ENCODE measurements around the gene IFNE.

Gene IFNE, protein sequence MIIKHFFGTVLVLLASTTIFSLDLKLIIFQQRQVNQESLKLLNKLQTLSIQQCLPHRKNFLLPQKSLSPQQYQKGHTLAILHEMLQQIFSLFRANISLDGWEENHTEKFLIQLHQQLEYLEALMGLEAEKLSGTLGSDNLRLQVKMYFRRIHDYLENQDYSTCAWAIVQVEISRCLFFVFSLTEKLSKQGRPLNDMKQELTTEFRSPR

GRCh38 chr9:21482213-21482612 is at the start of gene IFNE:
TSS of gene IFNE (minus strand) at chr9:21482313. CDS start at chr9:21481694, 619 bp downstream.
- DNase-seq: no peak

- no peak for DNase-seq
Observed at GRCh38 chr9:21528123-21528808, 46.2 kb upstream of the IFNE start.

- DNase-seq: no peak
Observed at GRCh38 chr9:21527579-21527978, 45.5 kb upstream of the IFNE start.

DNA sequence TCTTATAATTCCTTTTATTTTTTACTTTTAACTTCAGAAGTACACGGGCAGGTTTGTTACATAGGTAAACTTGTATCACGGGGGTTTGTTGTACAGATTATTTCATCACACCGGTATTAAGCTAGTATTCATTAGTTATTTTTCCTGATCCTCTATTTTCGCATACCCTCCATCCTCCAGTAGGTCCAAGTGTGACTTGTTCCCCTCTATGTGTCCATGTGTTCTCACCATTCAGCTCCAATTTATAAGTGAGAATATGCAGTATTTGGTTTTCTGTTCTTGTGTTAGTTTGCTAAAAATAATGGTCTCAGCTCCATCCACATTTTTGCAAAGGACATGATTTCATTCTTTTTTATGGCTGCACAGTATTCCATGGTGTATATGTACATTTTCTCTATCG is 43.1 kb upstream of the IFNE start:
- no peak for DNase-seq

GRCh38 chr9:21524099-21524830 is 42.2 kb upstream of the IFNE start:
- no peak for DNase-seq

- no peak for DNase-seq
Observed at GRCh38 chr9:21523021-21524014, 41.2 kb upstream of the IFNE start.

DNA sequence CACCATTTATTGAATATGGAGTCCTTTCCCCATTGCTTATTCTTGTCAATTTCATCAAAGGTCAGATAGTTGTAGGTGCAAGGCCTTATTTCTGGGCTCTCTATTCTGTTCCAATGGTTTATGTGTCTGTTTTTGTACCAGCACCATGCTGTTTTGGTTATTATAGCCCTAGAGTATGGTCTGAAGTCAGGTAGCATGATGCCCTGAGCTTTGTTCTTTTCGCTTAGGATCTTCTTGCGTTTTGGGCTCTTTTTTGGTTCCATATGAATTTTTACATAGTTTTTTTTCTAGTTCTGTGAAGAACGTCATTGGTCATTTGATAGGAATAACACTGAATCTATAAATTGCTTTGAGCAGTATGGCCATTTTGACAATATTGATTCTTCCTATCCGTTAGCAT is 40.2 kb upstream of the IFNE start:
- no peak for DNase-seq

GRCh38 chr9:21521448-21521847 is 39.3 kb upstream of the IFNE start:
- DNase-seq: no peak

GRCh38 chr9:21520501-21521228 is 38.6 kb upstream of the IFNE start:
- DNase-seq: no peak

GRCh38 chr9:21519855-21520434 is 37.8 kb upstream of the IFNE start:
- DNase-seq: no peak

DNA sequence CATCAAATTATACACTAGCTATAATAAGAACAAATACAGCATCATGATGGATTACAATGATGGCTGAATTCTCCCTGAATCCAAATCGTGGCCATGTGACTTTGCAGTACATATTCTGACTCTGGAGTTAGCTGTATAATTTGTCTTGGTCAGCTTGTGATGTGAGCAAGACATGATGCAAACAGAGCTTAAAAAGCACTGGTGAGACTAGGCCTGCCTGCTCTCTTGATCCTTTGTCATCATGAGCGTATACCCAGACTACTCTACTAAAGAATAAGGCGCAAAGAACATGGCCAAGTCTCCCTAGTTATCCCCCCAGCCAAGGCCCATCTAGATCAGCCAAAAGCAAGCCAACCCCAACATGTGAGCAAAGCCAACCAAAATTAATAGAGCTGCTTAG is 34.7 kb upstream of the IFNE start:
- no peak for DNase-seq

- DNase-seq: no peak
Observed at GRCh38 chr9:21513431-21513830, 31.3 kb upstream of the IFNE start.

DNA sequence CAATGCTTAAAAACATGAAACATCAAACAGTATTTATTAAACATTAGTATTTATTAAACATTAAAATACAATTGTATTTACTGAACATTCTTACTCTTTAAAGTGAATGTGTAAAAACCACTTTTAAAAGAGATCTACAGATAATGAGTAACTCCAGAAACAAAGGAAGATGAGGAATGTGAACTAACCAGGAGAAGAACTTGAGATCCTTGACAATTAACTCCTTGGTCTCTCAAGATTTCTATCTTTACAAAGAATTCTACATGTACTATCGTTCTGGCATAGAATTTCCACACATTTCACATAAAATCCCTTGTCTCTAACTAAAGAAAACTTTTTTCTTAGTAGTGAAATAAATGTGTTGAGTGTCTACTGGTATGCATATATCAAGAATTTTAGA is 28.7 kb upstream of the IFNE start:
- no peak for DNase-seq

- no peak for DNase-seq
Observed at GRCh38 chr9:21507483-21507790, 25.3 kb upstream of the IFNE start.

GRCh38 chr9:21506626-21507482 is 24.7 kb upstream of the IFNE start:
- DNase-seq: no peak

- DNase-seq: no peak
Observed at GRCh38 chr9:21505425-21506179, 23.5 kb upstream of the IFNE start.

DNA sequence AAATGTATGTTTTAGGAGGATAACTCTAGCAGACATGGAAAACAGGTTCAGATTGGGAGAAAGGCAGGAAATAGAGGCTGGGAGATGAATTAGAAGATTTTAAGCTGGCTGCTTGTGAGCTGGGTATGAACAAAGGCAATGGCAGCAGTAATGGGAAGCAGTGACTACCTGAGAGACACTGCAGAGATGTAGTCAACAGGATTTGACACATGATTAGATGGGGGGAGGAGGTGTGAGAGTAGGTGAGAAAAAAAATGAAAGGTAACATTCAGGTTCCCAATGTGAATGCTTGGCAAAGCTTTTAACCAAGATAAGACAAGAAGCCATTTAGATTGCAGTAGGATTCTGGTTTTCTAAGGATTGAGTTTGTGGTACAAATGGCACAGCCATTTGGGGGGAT is 22.8 kb upstream of the IFNE start:
- DNase-seq: no peak

DNA sequence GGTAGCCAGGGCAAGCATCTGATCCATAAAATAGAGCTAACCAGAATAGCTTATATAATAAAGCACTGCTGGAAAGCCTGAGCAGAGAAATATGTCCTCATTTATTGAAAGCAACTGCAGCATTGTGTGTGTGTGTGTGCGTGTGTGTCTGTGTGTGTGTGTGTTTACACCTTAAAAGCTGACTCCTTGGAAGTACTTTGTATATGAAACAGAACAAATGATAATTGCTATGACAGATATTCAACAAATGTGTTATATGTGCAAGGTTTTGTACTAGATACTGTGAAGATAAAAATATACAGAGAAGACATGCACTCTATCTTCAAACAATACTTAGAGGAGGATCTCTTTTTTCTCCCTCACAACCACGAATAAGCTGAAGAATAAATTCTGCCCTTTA is 22.0 kb upstream of the IFNE start:
- DNase-seq: no peak

- DNase-seq: no peak
Observed at GRCh38 chr9:21502586-21502985, 20.5 kb upstream of the IFNE start.

DNA sequence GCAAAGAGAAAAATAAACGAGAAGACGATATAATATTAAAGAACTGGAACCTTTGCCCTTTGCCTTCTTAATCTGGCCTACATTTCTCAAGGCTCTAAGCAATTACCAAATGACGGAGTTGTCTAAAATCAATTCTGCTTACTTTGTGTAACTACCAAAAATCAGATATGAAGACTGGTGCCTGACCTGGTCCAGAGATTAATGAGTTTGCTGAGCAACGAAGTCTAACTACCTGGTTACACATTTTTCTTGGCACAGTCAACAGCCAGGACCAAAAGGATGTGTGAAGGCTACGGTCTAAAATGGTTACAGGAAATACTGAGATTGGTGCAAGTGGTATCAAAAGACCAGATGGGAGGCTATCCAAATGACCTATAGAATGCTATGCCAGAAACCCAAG is 17.8 kb upstream of the IFNE start:
- no peak for DNase-seq
